DMS 273 treated with DMSO at 0.1 percent for 48 hours (cell line): ENCODE measurements around the gene PFKFB1.
"Not testable (repeated sequence)": the region's sequence is repeated elsewhere in the genome, so short reads cannot be mapped to it uniquely, and the experiment has no call there.

ENCODE experiments used
- DNase-seq: peaks from one replicate; lab custom pipeline; 2025; lab: John Stamatoyannopoulos, UW

Gene PFKFB1

GRCh38 chrX:54992911-54993622 is 921 bp downstream of the PFKFB1 start:
- DNase-seq, result no peak

- no peak for DNase-seq
Observed at GRCh38 chrX:54991706-54992105, 2.3 kb downstream of the PFKFB1 start.

GRCh38 chrX:54983306-54983705 is 10.7 kb downstream of the PFKFB1 start:
- DNase-seq, result not testable (repeated sequence)

- no peak for DNase-seq
Observed at GRCh38 chrX:54980334-54980733, 13.7 kb downstream of the PFKFB1 start.

- no peak for DNase-seq
Observed at GRCh38 chrX:54979432-54979831, 14.6 kb downstream of the PFKFB1 start.

- no peak for DNase-seq
Observed at GRCh38 chrX:54978448-54978847, 15.5 kb downstream of the PFKFB1 start.

GRCh38 chrX:54977387-54977786 is 16.6 kb downstream of the PFKFB1 start:
- DNase-seq, result no peak

- no peak for DNase-seq
Observed at GRCh38 chrX:54964766-54965497, 29.1 kb downstream of the PFKFB1 start.

GRCh38 chrX:54961750-54962149 is 32.2 kb downstream of the PFKFB1 start:
- no peak for DNase-seq

- DNase-seq, result no peak
Observed at GRCh38 chrX:54950730-54951375, 43.1 kb downstream of the PFKFB1 start.

- DNase-seq, result no peak
Observed at GRCh38 chrX:54945224-54945623, 48.8 kb downstream of the PFKFB1 start.

GRCh38 chrX:54944816-54945215 is 49.2 kb downstream of the PFKFB1 start:
- DNase-seq, result no peak

- no peak for DNase-seq
Observed at GRCh38 chrX:54937416-54937815, 56.6 kb downstream of the PFKFB1 start.

GRCh38 chrX:54935306-54935705 is 58.7 kb downstream of the PFKFB1 start:
- DNase-seq, result no peak

GRCh38 chrX:54934890-54935289 is 59.1 kb downstream of the PFKFB1 start:
- no peak for DNase-seq

GRCh38 chrX:54934058-54934457 is 59.9 kb downstream of the PFKFB1 start:
- no peak for DNase-seq

- no peak for DNase-seq
Observed at GRCh38 chrX:54933150-54933826, 60.7 kb downstream of the PFKFB1 start.

GRCh38 chrX:54931107-54931506 is 62.9 kb downstream of the PFKFB1 start:
- DNase-seq, result no peak

- no peak for DNase-seq
Observed at GRCh38 chrX:54930291-54931049, 63.5 kb downstream of the PFKFB1 start.

GRCh38 chrX:54928876-54929275 is 65.1 kb downstream of the PFKFB1 start:
- DNase-seq, result no peak

GRCh38 chrX:54926978-54927377 is 67.0 kb downstream of the PFKFB1 start:
- no peak for DNase-seq

- no peak for DNase-seq
Observed at GRCh38 chrX:54923376-54923775, 70.6 kb downstream of the PFKFB1 start.
